ENCODE results near the gene TTC13. TPM values are rescaled to one million over a fixed set of nuclear protein-coding genes. Genes with fewer than 3 reads are reported as not detected.

The TTC13 gene
- total RNA-seq, 1 donor from 2014 or later = 16.7 TPM

Small RNA genes lying within 50 kb of the gene (small RNA-seq; reads per million reads assigned to genes)
- gene RN7SL837P (ENCODE audit: low replicate concordance) = not detected

Other genes with a start within 250 kb of the TTC13 start
- gene CAPN9, start 231.5 kb downstream of the TTC13 start, total RNA-seq = 0.49 TPM
- gene C1orf198, start 110.3 kb downstream of the TTC13 start, total RNA-seq = 55.7 TPM
- gene ARV1, start 233 bp upstream of the TTC13 start, total RNA-seq = 9.5 TPM
- gene FAM89A, start 61.4 kb upstream of the TTC13 start, total RNA-seq = 14.6 TPM
- 0.10 TPM for gene TRIM67, start 183.2 kb upstream of the TTC13 start, total RNA-seq